GM18873 (cell line): ENCODE measurements around the gene BOD1L1.
"Not testable (repeated sequence)": the region's sequence is repeated elsewhere in the genome, so short reads cannot be mapped to it uniquely, and the experiment has no call there.

Source experiments
- ATAC-seq: cut with Tn5 transposase; IDR thresholded peaks from one replicate; pipeline ENCODE4 v1.9.1; 2021; ENCODE audit warnings: mild to moderate bottlenecking, moderate library complexity, moderate number of reproducible peaks; ENCODE audit not compliant: unreplicated experiment, low FRiP score

The BOD1L1 gene

DNA sequence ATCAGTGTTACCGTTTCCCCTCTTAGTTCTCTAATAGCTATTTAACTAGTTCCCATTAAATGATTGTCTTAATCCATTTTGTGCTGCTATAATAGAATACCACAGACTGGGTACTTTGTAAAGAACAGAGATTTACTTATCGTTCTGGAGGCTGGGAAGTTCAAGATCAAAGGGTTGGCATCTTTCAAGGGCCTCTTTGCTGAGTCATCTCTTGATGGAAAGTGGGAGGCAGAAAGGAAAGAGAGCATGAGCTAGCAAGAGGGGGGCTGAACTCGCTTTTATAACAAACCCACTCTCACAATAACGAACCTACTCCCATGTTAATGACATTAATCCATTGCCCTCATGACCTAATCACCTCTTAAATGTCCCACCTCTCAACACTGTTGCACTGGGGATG, 65.9 kb downstream of the BOD1L1 start:
- no peak for ATAC-seq

DNA sequence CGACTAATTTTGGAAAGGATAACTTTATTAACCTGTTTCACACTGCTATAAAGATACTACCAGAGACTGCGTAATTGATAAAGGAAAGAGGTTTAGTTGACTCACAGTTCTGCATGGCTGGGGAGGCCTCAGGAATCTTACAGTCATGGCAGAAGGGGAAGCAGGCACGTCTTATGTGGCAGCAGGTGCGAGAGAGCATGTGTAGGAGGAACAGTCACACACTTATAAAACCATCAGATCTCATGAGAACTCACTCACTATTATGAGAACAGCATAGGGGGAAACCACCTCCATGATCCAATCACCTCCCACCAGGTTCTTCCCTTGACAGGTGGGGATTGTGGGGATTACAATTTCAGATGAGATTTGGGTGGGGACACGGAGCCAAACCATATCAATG, 67.4 kb downstream of the BOD1L1 start:
- ATAC-seq = not testable (repeated sequence)

DNA sequence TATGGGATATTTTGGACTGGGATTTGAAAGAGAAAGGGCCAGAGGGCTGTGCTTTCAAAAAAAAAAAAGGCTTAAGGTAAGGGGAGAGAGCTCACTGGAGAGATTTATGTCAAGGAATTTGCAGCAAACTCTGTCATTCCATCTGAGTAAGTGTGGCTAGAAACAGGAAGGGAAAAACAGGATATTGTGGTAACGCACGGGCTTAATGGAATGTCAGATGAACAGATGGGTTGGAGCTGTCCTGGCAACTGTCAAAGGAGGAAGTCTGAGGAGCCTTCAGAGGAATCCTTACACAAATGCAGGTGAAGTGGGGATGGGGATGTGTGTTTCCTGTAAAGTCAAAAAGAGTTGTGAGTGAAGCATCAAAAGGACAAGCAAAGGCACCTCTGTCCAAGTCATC, 68.1 kb downstream of the BOD1L1 start:
- no peak for ATAC-seq

DNA sequence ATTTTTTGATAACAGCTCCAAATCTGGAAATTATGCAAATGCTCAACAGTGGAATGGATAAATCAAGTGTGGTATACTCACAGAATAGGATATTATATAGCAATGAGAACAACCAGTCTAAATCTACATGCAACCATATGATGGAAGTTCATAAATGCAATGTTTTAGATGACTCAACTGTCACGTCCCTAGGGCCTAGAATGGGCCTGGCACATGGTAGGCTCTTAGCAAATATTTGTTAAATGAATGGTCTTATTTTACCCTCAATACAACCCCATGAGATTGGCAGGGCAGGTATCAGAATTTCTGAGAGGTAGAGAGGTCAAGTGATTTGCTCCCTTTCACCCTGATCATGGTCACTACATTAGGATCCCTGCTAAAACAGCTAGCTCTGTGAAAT, 68.6 kb downstream of the BOD1L1 start:
- no peak for ATAC-seq

DNA sequence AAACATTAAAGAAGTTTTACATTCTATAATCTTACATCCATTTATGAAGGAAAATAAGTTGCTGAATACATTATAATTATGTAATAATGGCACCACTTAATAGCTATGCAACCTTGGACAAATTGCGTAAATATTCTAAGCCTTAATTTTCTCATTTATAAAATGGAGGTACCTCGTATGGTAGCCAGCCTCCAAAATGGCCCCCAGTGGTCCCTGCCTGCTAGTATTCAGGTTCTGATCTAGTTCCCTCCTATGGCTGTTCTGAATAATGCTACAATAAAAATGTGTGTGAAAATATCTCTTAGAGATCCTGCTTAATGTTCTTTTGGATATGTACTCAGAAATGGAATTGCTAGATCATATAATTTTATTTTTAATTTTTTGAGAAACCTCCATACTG, 72.2 kb downstream of the BOD1L1 start:
- ATAC-seq = no peak

DNA sequence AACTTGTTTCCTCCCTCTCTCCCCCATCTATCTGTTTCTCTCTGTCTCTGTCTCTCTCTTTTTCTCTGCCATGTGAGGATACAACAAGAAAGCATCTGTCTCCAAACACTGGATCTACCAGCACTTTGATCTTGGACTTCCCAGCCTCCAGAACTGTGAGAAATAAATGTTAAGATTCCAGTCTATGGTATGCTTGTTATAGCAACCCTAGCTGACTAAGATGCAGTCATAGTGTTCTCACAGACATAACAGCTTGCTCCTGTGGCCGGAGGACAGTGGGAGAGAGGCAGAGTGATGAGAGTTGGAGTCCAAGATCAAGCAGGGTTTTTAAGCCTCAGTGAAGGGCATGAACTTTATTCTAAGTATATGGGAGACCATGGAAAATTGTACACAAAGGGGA, 74.4 kb downstream of the BOD1L1 start:
- no peak for ATAC-seq

DNA sequence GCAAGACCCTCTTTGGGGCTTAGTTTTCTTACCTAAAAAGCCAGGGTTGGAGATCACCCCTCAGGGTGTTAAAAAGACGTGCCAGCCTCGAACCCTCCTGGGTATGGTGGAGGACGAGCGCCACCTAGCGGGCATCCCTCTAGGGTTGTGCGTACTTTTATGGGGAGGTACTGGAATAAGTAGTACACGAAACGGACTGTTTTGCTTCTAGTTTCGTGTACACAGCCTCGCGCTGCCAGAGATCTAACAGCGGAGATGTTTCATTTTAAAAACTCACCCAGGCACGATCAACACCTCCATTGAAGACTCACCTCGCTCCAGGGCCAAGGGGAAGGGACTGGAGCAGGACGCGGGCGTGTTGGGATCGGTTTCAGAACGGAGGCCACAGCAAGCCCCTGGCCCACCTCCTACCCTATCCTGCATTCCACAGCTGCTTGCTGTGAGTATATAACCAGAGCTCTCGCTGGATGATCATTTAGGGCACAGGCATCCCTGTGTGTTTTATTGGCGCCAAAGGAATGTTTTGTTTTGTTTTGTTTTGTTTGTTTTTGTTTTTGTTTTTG, 78.5 kb downstream of the BOD1L1 start:
- ATAC-seq = peak; percentile 82

DNA sequence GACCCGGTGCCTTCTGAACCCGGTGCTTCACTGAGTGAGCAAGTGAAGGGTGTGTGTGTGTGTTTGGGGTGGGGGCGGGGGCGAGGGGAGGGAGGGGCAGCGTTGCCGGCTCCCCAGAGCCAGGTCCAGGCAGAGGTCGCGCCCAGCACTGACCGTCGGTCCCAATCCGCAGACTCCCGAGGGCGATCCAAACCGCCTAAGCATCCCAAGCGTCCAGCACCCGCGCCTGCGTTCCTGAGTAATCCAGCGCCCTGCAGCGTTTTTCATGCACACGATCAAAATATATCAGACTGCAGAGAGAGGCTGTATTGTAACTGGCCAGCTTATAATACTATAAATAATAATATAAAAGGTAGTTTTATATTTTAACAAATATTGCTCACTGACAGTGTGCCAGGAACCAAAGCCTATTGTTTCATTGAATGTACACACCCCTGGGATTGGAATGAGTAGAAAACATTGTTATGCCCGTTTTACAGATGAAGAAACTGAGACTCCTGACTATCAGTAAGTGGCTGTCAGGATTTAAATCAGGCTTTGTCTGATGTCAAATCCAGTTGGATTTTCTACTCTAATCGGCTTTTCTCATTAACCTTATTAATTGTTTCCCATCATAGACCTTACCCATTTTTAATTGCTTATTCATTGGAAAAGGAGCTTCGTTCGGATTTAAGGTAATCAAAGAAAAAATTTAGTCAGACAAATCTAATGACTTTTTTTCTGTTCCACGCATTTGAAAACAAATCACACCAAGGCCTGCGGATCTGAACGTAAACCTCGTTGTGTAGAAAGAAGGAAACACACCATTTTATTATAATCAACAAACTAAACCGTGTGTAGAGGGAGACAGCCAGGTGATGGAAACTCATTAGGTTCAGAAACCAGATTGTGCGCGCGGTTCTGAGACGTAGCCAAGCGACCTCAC, 79.2 kb downstream of the BOD1L1 start:
- no peak for ATAC-seq

DNA sequence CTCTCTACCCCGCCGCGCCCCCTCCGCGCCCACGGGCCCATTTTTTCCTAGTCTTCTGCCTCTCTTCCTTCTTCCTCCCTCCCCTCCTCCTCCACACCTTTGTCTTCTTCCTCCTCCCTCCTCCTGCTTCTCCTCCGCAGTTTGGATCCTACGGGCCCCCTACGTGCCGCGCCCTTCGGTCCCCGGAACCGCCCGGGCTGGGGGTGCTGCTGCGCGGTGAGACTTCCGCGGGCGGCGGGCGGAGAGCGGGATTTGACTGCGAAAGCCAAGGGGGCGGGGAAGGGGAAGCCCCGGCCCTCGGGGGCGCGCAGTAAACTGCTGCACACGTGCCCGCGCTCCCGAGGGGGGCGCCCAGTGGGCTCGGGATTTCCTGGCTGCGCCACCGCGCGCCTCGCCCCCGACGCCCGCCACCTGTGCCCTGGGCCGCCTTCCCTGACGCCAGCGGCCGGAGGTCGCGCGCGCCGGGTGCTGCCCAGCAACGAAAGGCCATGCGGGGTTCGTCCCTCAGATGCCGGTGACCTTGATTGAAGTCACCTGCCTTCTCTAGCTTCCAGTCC, 80.0 kb downstream of the BOD1L1 start:
- ATAC-seq = no peak

DNA sequence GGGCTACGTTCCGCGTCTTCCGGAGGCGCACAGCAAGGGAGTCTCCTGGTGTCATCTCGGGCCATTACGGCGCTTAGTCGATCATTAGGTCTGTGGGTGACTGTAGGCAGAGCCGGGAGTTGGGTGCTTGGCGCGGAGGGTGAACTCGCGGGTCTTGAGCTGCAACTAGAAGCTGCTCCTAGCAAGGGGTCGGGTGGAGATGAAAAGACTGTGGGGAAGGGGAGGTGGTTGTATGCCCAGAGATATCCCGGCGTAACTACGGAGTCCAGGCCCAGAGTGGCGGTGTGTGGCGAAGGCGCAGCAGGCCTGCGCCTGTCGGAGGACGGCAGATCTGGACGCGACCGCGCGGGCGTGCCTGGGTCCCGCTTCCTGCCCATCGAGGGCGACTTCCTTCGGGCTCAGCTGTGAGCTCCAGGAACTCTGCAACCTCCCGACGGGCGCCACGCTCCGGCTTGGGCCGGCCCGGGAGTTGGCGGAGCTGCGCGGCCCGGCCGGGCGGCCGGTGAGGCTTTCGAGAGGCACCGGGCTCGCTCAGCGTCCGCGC, 80.5 kb downstream of the BOD1L1 start:
- ATAC-seq = no peak

DNA sequence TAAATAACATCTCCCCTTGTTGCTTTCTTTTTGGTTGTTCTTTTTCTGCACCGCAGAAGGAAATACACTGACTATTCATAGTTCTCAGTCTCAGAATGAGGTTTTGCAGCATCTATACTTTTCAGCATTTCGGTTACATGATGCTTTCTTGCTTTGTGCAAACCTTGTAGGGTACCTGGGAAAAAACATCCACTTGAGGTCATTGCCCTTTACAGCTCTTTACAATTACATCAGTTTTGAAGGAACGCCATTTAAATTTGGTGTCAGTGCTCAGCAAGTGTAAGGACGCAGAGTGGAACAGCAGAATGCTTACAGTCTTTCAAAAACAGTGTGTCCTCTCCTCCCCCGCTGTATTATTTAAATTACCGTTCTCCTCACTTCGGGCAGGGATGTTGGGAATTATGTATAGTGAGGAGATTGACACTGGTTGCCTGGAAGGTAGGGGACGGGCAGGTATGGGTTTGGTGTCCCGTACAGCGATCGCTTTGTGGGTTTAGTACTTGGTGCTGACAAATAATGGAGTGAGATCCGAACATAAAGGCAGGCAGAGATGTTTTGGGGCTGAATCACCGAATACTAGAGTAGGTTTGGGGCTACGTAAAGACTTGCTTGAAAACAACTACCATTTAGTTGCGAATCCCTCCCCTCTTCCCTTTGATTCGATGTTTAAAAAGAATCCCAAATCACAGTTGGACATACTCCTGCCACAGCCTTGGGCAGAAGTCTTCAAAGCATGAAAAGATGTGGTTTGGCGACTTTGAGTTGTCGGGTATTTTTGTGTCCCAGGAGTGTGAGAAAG, 81.2 kb downstream of the BOD1L1 start:
- ATAC-seq = no peak

DNA sequence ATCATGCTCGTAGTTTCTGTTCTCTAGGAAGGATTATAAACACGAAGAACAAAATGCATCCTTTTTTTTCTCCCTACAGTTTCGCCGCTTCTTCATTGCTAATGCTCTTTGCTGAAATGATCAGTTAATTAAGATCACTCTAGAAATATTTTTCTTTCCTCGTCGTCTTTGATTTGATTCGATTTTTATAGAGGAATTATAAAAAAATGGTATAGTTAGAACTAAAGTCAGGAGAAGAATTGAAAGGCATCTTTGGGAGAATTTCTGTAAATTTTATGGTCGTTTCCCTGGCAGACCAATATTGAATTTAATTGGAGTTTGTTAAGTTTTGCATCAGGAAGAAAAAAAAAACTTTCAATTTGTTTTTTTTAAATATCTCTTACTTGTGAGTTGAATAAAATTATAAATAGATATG, 82.1 kb downstream of the BOD1L1 start:
- ATAC-seq = no peak

DNA sequence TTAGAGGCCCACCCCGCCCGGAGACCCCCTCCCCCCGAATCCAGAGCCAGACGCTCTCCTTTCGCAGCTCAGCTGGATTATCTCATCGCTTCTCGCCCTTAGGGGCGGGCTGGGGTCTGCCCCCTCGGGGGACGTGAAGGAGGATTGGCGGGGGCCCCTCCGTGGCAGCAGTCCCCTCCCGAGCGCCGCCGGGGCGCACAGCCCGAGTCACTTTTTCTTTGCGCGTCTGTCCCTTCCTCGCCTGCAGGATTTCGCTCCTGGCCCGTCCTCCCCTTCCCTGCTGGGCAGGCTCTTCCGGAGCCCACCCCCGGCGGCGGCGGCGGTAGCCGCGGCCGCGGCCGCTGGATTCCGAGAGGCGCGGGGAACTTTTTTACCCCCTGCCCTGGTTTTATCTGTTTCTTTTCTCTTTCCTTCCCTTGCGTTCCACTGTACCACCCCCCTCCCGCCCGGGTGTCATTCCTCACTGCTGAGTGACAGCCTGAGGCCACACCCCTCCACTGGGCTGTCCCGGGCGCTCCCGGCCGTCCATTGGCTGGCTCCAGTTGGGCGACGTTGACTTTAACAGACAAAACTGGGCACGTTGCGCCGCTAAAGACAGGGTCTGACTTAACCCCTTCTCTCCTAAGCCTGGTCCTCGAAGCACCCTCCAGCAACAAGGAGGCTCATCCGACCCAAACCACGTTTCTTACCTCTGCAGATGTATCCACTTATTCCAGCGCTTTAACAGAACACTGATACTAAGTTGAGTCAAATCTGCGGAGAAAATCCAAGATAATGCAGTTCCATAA, 82.7 kb downstream of the BOD1L1 start:
- peak; percentile 34 for ATAC-seq

DNA sequence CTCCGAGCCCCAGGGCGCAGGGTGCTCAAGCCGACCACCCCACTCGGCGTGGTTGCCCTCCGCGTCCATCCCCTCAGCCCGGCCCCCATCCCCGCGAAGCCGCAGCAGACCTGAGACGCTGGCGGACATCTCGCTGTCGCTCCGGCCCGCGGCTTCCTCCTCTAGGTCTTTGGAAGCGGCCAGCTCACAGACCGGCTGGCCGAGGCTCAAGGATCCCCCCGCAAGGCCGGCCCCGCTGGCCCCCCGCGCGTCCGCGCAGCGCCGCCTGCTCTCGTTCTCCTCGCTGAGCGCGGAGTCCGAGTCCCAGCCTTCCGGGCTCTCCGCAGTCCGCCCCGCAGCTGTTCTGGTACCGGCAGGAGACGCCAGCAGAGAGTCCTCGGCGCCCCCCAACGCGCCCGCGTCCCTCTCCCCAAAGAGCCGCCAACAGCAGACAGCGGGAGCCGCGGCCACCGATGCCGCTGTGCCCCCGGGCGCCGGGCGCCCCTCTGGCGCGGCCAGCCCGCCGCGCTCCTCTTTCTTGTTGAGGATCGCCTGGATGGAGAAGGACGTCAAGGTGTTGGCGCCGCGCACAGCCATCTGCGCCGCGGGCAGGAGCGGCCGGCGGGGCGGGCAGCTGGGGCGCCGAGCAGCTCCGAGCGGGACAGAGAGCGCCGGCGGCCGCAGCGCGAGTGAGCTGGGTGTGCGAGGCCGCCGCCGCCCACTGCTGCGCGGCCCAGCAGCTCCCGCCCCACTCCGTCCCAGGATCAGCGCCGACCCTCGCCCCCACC, 83.5 kb downstream of the BOD1L1 start, which contains the start of gene NKX3-2:
TSS of gene NKX3-2 (minus strand) at position 670 of the 767 bp plus-strand sequence. CDS start at position 576, 94 bp downstream.
- no peak for ATAC-seq

DNA sequence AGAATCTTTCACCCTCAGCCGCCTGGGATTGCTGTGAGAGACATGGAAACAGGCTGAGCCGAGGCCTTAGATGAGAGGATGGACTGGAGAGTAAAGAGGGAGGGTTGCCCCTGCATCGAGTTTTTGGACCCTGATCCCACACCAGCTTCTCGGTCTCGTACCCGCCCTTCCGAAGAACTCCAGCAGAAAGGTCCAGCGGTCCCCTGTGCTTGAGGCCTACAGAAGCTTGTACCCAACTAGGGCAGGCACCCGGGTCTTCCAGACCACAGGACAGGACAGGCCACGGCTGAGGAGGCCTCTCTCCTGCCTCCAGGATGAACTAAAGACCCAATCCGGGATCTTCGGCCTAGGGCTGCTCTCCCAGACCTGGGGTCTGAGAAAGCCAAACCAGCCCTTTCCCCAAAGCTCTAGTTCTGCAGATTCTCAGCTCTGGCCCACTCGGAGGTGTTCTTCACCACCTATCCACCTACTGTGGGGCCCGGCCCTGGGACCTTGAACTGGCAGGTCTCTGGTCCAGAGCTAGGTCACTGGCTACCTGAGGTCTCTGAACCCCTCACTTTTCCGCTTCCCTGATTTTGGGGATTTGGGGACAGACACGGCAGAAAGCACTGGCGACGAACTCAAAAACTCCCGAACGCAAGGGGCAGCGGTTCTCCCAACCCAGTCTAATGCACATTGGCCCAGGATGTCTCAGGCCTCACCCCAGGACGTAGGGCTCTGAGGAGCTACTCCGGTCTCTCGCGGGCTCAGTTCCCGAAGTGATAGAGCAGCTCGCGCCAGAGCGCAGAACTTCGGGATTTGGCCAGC, 84.3 kb downstream of the BOD1L1 start:
- no peak for ATAC-seq

DNA sequence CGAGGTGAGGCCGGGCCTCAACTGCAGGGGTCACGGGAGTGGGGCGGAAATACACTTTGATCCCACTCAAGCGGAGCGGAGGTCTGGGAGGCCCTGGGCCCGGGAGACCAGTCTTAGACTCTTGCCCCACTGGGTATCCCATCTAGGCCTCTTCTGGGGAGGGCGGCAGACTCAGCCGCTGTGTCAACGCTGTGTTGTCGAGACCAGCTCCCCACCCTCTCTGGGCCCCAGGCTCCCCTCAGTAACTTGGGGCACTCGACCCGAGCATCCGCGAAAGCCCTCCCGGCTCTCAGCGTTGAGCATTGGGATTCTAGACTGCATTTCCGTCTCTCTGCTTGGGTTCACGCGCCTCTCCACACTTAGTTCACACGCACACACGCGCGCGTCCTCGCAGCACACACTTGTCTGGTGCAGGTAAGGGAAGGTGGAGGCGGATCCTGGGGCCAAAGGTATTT, 84.9 kb downstream of the BOD1L1 start:
- no peak for ATAC-seq

DNA sequence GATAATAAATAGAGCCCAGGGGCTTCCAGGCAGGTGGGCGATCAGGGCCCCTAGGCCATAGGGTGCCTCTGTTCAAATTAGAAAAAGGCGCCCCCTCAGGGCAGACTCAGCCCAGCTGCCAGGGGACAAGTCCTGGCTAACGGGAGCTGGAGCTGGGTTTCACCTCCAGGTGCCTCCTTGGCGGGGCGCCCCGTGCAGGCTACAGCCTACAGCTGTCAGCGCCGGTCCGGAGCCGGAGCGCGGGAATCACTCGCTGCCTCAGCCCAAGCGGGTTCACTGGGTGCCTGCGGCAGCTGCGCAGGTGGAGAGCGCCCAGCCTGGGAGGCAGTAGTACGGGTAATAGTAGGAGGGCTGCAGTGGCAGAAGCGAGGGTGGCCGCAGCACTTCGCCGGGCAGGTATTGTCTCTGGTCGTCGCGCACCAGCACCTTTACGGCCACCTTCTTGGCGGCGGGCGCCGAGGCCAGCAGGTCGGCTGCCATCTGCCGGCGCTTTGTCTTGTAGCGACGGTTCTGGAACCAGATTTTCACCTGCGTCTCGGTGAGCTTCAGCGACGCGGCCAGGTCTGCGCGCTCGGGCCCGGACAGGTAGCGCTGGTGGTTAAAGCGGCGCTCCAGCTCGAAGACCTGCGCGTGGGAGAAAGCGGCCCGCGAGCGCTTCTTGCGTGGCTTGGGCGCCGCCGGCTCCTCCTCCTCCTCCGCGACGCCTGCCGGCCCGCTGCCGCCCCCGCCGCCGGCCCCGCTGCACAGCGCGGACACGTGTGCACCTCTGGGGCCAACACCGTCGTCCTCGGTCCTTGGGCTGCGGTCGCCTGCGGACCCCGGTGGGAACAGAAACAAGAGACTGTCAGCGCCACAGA, 85.6 kb downstream of the BOD1L1 start:
- ATAC-seq = no peak
